KG1 (cell line): ENCODE measurements around the gene MYO3B.
"Not testable (repeated sequence)": the region's sequence is repeated elsewhere in the genome, so short reads cannot be mapped to it uniquely, and the experiment has no call there.

Experiments used
- DNase-seq: peaks from one replicate; lab custom pipeline; 2025; lab: John Stamatoyannopoulos, UW

The MYO3B gene

GRCh38 chr2:170509452-170510193 lies 331.7 kb downstream of the MYO3B start:
- no peak for DNase-seq

GRCh38 chr2:170512266-170512665 lies 334.3 kb downstream of the MYO3B start:
- DNase-seq: no peak

GRCh38 chr2:170514140-170514539 lies 336.2 kb downstream of the MYO3B start:
- no peak for DNase-seq

GRCh38 chr2:170517538-170517937 lies 339.6 kb downstream of the MYO3B start:
- no peak for DNase-seq

GRCh38 chr2:170518911-170519310 lies 341.0 kb downstream of the MYO3B start:
- DNase-seq: no peak

GRCh38 chr2:170521299-170521698 lies 343.4 kb downstream of the MYO3B start:
- DNase-seq: no peak

- DNase-seq: no peak
Measured at GRCh38 chr2:170523506-170523905, 345.6 kb downstream of the MYO3B start.

DNA sequence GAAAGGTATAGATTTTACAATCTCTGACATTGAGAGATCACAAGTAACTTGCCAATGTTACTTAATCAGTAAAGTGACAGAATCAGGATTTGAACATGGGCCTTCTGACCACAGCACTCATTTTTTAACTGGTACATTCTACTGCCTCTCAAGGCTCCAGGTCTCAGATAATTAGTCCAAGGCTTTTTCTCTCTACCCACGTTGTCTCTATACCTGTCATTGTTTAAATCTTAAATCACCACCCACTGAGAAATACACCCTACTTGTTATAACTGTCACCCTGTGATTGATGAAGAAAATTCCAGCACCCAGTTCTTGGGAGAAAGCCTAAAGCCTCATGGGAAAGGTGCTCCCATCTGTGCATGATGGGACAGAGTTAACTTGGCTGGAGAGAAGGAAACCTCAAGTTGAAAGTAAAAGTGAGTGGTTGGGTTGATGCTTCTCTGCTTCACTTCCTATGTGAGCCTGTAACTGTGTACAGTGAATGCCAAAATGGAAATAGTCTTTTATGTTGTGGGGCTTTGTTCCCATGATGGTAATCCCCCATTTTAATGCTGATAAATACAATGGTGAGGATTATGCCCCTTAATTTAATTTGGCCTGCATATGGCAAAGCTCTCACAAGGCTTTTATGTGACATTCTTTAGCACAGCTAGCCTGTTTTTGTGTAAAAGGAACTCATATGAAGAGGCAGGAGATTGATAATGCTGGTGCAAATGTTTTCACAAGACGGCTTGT lies 347.1 kb downstream of the MYO3B start:
- DNase-seq: no peak

DNA sequence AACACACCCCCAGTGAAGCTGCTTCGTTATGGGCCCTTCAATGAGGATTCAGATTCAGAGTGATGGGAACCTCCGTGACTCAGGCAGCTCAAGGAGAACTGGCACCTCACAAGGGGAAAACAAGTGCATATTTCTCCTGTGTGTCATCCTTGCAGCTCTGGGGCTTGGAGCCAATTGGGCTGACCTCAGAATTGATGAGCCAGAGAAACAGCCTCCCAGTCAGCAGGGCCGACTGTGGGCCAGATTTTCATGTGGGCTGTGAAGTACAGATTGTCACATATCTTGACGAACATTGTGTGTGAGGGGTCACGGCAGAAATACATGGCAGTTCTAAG lies 347.6 kb downstream of the MYO3B start:
- no peak for DNase-seq

DNA sequence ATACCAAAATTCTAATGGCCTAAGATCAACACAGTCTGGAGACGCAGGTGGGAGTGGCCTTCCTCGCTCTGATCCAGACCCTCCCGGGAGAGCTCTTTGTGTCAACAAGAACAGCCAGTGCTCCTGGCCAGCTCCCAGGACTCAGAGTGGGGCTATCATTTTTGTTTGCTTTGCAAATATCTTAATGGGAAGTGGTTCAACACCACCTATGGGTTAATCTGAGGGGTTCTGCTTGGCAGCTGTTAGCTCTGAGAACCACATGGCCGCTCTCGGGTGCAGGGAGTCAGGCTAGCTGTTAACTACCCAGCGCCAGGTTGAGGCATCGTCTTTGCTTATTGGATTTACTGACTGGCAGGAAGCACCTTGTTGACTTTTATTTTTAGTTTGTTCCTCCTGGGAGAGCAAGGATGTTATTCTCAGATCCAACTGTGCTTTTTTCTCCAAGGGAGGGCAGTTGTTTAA lies 352.4 kb downstream of the MYO3B start:
- DNase-seq: no peak

DNA sequence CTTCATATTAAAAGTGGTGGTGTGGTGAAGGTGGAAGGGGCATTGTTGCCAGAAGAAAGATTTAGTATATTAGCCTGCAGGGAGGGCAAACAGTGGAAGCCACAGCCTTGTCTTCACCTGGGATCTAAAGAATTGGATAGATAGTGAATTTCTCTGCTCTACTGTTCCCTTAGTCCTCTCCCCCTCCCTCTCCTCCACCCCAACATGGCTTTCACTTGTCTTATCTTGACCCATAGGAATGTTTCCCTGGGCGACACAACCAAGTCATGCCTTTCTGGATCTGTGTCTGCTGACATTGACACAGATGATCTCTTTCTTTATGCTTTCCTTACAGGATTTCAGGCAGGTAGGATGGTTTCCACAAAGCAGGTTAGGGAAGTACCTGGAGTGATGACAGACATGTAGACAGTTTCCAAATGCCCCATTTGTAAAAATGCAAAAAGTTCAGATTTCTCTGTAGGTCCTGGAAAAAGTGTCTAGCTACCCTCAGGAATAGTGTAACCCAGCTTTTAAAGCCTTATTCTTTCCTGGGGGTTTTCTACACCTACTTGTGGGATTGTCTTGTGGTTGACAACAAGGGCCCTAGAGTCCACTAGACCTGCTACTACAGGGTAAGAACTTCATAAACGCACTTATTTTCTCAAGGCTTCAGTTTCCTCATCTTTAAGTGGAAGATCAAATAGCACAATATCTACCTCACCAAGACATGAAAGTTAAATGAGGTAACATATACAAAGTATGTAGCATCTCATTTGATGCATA lies 353.0 kb downstream of the MYO3B start:
- no peak for DNase-seq

GRCh38 chr2:170531876-170532275 lies 353.9 kb downstream of the MYO3B start:
- no peak for DNase-seq

DNA sequence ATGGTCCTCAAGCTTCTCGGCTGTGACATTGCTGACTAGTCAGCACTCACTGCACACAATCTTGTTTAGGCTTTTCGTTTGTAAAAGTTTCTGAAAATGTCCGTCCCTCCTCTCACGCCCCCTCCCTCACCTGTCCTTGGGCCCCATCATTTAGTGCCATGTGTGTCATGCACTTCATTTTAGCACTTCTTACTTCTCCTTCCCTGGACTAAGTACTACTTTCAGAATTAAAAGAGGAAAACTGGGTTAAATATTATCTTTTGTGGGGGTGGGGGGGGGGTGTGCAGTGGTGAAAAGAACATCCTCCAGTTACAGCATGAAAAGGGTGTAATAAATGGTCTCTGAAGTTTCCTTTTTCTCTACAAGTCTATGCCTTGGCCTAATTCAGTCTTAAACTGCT lies 355.2 kb downstream of the MYO3B start:
- DNase-seq: no peak

DNA sequence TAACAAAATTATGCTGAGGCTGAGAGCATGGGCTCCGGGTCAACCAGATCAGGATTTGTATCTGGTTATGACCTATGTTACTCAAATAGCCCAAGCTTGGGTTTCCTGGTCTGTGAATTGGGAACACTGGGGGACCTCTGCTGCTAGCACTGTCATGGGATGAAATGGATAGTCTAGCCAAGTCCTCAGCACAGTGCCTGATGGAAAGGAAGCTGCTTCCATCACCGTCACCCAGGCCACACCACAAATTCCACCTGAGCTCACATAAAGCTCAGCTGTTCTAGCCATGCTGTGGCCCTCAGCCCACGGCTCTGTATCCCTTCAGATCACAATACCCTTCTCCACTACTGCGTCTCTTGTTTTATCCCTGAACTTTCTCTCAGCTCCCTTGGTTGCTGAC lies 357.6 kb downstream of the MYO3B start:
- no peak for DNase-seq

DNA sequence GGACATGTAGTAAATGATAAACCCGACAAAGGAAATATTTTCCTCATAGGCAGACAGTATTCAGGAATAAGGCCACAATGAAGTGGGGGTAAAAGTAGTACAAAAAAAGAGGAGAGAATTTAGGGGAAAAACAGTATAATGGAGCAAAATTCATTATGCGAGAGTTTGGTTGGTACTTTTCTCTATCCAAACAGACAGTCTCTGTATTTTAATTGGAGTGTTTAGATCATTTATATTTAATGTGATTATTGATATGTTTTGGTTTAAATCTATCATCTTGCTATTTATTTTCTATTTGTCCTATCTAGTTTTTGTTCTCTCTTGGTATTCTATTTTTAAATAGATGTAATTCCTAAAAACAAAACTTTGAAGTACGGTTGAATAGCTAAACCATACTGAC lies 366.9 kb downstream of the MYO3B start:
- DNase-seq: no peak

- DNase-seq: no peak
Measured at GRCh38 chr2:170548304-170548703, 370.4 kb downstream of the MYO3B start.

GRCh38 chr2:170550501-170550900 lies 372.6 kb downstream of the MYO3B start:
- DNase-seq: no peak

DNA sequence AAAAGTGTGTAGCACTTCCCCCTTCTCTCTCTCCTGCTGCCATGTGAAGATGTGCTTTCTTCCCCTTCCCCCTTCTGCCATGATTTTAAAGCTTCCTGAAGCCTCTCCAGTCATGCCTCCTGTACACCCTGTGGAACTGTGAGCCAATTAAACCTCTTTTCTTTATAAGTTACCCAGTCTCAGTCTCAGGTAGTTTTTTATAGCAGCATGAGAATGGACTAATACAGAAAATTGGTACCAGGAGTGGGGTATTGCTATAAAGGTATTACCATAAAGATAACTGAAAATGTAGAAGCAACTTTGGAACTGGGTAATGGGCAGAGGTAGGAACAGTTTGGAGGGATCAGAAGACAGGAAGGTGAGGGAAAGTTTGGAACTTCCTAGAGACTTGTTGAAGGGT lies 374.0 kb downstream of the MYO3B start:
- DNase-seq: not testable (repeated sequence)

- DNase-seq: no peak
Measured at GRCh38 chr2:170553748-170554147, 375.8 kb downstream of the MYO3B start.

GRCh38 chr2:170554278-170554955 lies 376.5 kb downstream of the MYO3B start:
- no peak for DNase-seq

DNA sequence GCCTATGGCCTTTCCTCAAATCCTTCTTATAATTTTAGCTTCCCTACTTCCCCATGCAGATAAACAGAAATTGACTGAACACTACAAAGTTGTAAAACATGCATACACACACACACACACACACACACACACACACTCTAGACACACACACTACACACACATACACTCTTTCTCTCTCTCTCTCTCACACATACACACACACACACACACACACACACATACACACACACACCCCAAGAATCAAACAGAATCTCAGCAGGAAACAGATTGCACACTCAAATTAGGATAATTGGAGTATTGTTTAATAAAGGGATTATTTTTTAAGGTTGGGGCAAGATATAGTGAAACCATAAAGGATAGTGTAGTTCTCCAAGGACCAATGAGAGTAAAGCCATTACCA lies 385.0 kb downstream of the MYO3B start:
- DNase-seq: no peak

DNA sequence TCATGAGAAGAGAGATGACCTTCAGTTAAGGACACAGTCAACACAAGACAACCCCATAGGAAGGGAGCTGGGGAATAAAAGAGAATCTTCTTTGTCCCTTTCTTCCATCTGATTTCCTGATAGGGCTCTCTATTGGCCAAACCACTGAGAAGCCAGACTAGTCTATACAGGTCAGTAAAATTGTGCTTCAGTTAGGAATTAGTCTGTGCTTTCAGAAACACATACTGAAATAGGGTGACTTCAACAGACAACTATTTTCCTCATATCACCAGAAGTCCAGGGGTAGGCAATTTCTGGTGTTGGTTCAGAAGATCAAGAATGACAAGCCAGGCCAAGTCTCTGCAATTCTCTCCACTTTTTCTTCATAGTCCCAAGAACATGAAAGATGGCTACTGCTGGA lies 385.5 kb downstream of the MYO3B start:
- DNase-seq: no peak
